Renal cortex interstitium (tissue), 11 donors: ENCODE data around the gene EXO1. TPM values are rescaled to one million over a fixed set of nuclear protein-coding genes. Genes with fewer than 3 reads are reported as not detected.

Experiments used
- DNase-seq, 11 donors: peaks; one replicate each; pipeline ENCODE4 v3.0.0-alpha.2; 2013; ENCODE audit warnings: low read depth in 9 of 11, low spot score in 4 of 11; ENCODE audit errors: extremely low read depth in 1 of 11
- polyA plus RNA-seq, 3 donors: library from polyadenylated mRNA; unstranded; fragments of 120-200 nt; gene quantifications; one replicate each; pipeline ENCODE4 v1.2.1, GENCODE V29; 2013; ENCODE audit not compliant: insufficient read length in 3 of 3

The EXO1 gene
- polyA plus RNA-seq, 3 donors, result 14.7 to 19.1 (median 15.6) TPM

DNA sequence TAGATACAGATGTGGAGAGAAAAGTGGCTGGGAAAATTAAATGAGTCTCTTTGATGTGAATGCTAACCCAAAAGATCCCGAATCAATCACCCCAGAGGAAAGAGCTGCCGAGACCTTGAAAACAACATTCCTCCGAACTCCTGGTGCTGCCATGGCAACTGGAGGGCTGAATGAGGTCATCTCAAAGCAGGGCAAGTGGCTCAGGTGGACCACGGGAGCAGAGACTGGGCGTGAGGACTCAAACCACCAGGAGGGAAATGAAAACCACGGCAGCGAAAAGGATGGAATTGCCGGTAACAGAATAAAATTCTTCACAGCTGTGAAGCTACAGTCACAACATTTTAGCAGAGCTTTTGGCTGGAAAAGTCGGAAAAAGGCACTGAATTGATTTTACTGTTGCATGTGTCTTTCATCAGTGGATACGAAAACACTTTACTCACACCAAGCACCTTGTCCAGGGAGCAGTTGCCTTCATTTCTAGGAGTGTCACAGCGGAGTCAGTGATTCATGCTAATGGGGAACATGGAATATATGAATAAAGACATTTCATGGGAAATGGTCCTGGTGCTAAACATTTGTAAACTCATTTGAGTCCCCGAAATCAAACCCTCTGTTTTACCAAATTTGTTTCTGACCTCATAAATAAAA lies 86.3 kb downstream of the EXO1 start:
- peak in 9 of 11 donors; percentile 3 to 62 (median 36) for DNase-seq

GRCh38 chr1:241934866-241935265 lies 86.9 kb downstream of the EXO1 start:
- no peak for DNase-seq

Other genes starting within 250 kb of the EXO1 start
- gene CHML, start 207.8 kb upstream of the EXO1 start, polyA plus RNA-seq, result 10 to 100 TPM; 24.4 to 29.3 (median 25.7) TPM
- 10 to 100 TPM; 38.1 to 41.7 (median 41.4) TPM for gene OPN3, start 207.8 kb upstream of the EXO1 start, polyA plus RNA-seq
- under 1 TPM; 0.14 to 0.79 (median 0.51) TPM for gene WDR64, start 195.9 kb upstream of the EXO1 start, polyA plus RNA-seq
- not detected for gene BECN2, start 109.6 kb downstream of the EXO1 start, polyA plus RNA-seq
- 1 to 10 TPM in 1 of 3 donors, under 1 TPM in 2; 0.76 to 1.0 (median 0.99) TPM for gene MAP1LC3C, start 150.9 kb downstream of the EXO1 start, polyA plus RNA-seq